ENCODE measurements around the gene LDLRAP1.

LDLRAP1 gene

GRCh38 chr1:25529518-25530185 lies 13.8 kb upstream of the LDLRAP1 start:
- Mint-ChIP-seq H3K36me3 (ENCODE audit: low read depth) (no peaks in the 10 kb centered on the region), H3K9me3 (peaks cover 9% of the 10 kb centered on the region), H3K27me3 (peaks cover 5% of the 10 kb centered on the region), H3K27ac (no peak overlapping the region), H3K4me3 (no peak overlapping the region), H3K4me1 (ENCODE audit: low read depth) (no peaks in the 10 kb centered on the region)
- intact Hi-C loops (cut with micrococcal nuclease): no loop called here

GRCh38 chr1:25530186-25531081 lies 13.0 kb upstream of the LDLRAP1 start:
- H3K4me3 Mint-ChIP-seq: no peak overlapping the region
- H3K36me3 Mint-ChIP-seq (ENCODE audit: low read depth): no peaks in the 10 kb centered on the region
- intact Hi-C loops (cut with micrococcal nuclease): no loop called here
- H3K27ac Mint-ChIP-seq: no peak overlapping the region
- peaks cover 5% of the 10 kb centered on the region for H3K27me3 Mint-ChIP-seq
- H3K9me3 Mint-ChIP-seq: peaks cover 3% of the 10 kb centered on the region
- no peaks in the 10 kb centered on the region for H3K4me1 Mint-ChIP-seq (ENCODE audit: low read depth)

- H3K36me3 Mint-ChIP-seq (ENCODE audit: low read depth): no peaks in the 10 kb centered on the region
- H3K9me3 Mint-ChIP-seq: no peaks in the 10 kb centered on the region
- intact Hi-C loops (cut with micrococcal nuclease): no loop called here
- peaks cover 5% of the 10 kb centered on the region for H3K27me3 Mint-ChIP-seq
- no peak overlapping the region for H3K27ac Mint-ChIP-seq
- H3K4me3 Mint-ChIP-seq: no peak overlapping the region
- peaks cover 2% of the 10 kb centered on the region for H3K4me1 Mint-ChIP-seq (ENCODE audit: low read depth)
Observed at GRCh38 chr1:25531082-25531461, 12.3 kb upstream of the LDLRAP1 start.

GRCh38 chr1:25532970-25533369 lies 10.4 kb upstream of the LDLRAP1 start:
- Mint-ChIP-seq H3K4me3 (no peak overlapping the region), H3K27ac (no peak overlapping the region), H3K9me3 (no peaks in the 10 kb centered on the region), H3K4me1 (ENCODE audit: low read depth) (peaks cover 17% of the 10 kb centered on the region), H3K36me3 (ENCODE audit: low read depth) (no peaks in the 10 kb centered on the region), H3K27me3 (peaks cover 5% of the 10 kb centered on the region)
- intact Hi-C loops (cut with micrococcal nuclease): no loop called here

GRCh38 chr1:25533775-25534409 lies 9.5 kb upstream of the LDLRAP1 start:
- intact Hi-C loops (cut with micrococcal nuclease): no loop called here
- Mint-ChIP-seq H3K4me3 (no peak overlapping the region), H3K4me1 (ENCODE audit: low read depth) (peaks cover 22% of the 10 kb centered on the region), H3K27me3 (peaks cover 2% of the 10 kb centered on the region), H3K36me3 (ENCODE audit: low read depth) (no peaks in the 10 kb centered on the region), H3K27ac (no peak overlapping the region), H3K9me3 (no peaks in the 10 kb centered on the region)

GRCh38 chr1:25534410-25534788 lies 9.0 kb upstream of the LDLRAP1 start:
- Mint-ChIP-seq H3K27ac (no peak overlapping the region), H3K4me1 (ENCODE audit: low read depth) (peaks cover 22% of the 10 kb centered on the region), H3K27me3 (peaks cover 2% of the 10 kb centered on the region), H3K36me3 (ENCODE audit: low read depth) (no peaks in the 10 kb centered on the region), H3K4me3 (no peak overlapping the region), H3K9me3 (no peaks in the 10 kb centered on the region)
- intact Hi-C loops (cut with micrococcal nuclease): no loop called here

- Mint-ChIP-seq H3K36me3 (ENCODE audit: low read depth) (no peaks in the 10 kb centered on the region), H3K27me3 (peaks cover 2% of the 10 kb centered on the region), H3K9me3 (no peaks in the 10 kb centered on the region), H3K4me3 (no peak overlapping the region), H3K4me1 (ENCODE audit: low read depth) (peaks cover 22% of the 10 kb centered on the region), H3K27ac (no peak overlapping the region)
- intact Hi-C loops (cut with micrococcal nuclease): no loop called here
Observed at GRCh38 chr1:25536124-25536523, 7.3 kb upstream of the LDLRAP1 start.

GRCh38 chr1:25537153-25537831 lies 6.1 kb upstream of the LDLRAP1 start:
- Mint-ChIP-seq H3K27ac (peak overlapping the region; percentile 6), H3K27me3 (peaks cover 5% of the 10 kb centered on the region)

GRCh38 chr1:25538191-25538767 lies 5.1 kb upstream of the LDLRAP1 start:
- H3K9me3 Mint-ChIP-seq: no peaks in the 10 kb centered on the region
- H3K27ac Mint-ChIP-seq: peak overlapping the region; percentile 3
- H3K36me3 Mint-ChIP-seq (ENCODE audit: low read depth): no peaks in the 10 kb centered on the region
- H3K4me3 Mint-ChIP-seq: no peak overlapping the region
- peaks cover 22% of the 10 kb centered on the region for H3K4me1 Mint-ChIP-seq (ENCODE audit: low read depth)
- H3K27me3 Mint-ChIP-seq: peaks cover 5% of the 10 kb centered on the region
- intact Hi-C loops (cut with micrococcal nuclease): no loop called here

More at GRCh38 chr1:25537153-25537831, 6.1 kb upstream of the LDLRAP1 start:
- Mint-ChIP-seq H3K4me3 (no peak overlapping the region), H3K4me1 (ENCODE audit: low read depth) (peaks cover 22% of the 10 kb centered on the region), H3K9me3 (no peaks in the 10 kb centered on the region), H3K36me3 (ENCODE audit: low read depth) (no peaks in the 10 kb centered on the region)
- intact Hi-C loops (cut with micrococcal nuclease): no loop called here

- peaks cover 11% of the 10 kb centered on the region for H3K27me3 Mint-ChIP-seq
- intact Hi-C loops (cut with micrococcal nuclease): loop anchor here (10.0 kb wide), 1 partner anchor 74 kb away; the partner anchor contains the start of gene MAN1C1
- peaks cover 37% of the 10 kb centered on the region for H3K4me1 Mint-ChIP-seq (ENCODE audit: low read depth)
- no peaks in the 10 kb centered on the region for H3K9me3 Mint-ChIP-seq
- no peak overlapping the region for H3K27ac Mint-ChIP-seq
- H3K4me3 Mint-ChIP-seq: no peak overlapping the region
- H3K36me3 Mint-ChIP-seq (ENCODE audit: low read depth): no peaks in the 10 kb centered on the region
Observed at GRCh38 chr1:25540750-25541342, 2.6 kb upstream of the LDLRAP1 start.

- no peaks in the 10 kb centered on the region for H3K36me3 Mint-ChIP-seq (ENCODE audit: low read depth)
- peaks cover 34% of the 10 kb centered on the region for H3K4me1 Mint-ChIP-seq (ENCODE audit: low read depth)
- peaks cover 11% of the 10 kb centered on the region for H3K27me3 Mint-ChIP-seq
- H3K27ac Mint-ChIP-seq: no peak overlapping the region
- intact Hi-C loops (cut with micrococcal nuclease): loop anchor here (10.0 kb wide), 1 partner anchor 73 kb away; the partner anchor contains the start of gene MAN1C1
- H3K4me3 Mint-ChIP-seq: no peak overlapping the region
- H3K9me3 Mint-ChIP-seq: no peaks in the 10 kb centered on the region
Observed at GRCh38 chr1:25541425-25541824, 2.0 kb upstream of the LDLRAP1 start.

- Mint-ChIP-seq H3K9me3 (no peaks in the 10 kb centered on the region), H3K4me1 (ENCODE audit: low read depth) (peaks cover 35% of the 10 kb centered on the region), H3K36me3 (ENCODE audit: low read depth) (no peaks in the 10 kb centered on the region), H3K27me3 (peaks cover 11% of the 10 kb centered on the region), H3K27ac (no peak overlapping the region), H3K4me3 (no peak overlapping the region)
- intact Hi-C loops (cut with micrococcal nuclease): loop anchor here (10.0 kb wide), 1 partner anchor 73 kb away; the partner anchor contains the start of gene MAN1C1
Observed at GRCh38 chr1:25541889-25542658, 1.3 kb upstream of the LDLRAP1 start.

All from dendritic cell treated with granulocyte-macrophage colony-stimulating factor and Interleukin-4, amounts not matched to agents 40 ng/mL and 50 ng/mL, for 4 days (primary cell).